IPS DF 6.9 (cell line): ENCODE data around the gene TAOK1.

ENCODE experiments used
- DNase-seq: peaks from one replicate; pipeline ENCODE4 v3.0.0-alpha.2; 2013; ENCODE audit warnings: low read depth, low spot score
- H3K27ac ChIP-seq: one replicate; pipeline ENCODE4 v1.5.1; 2013; ENCODE audit warnings: low read length, control low read depth
- H3K27me3 ChIP-seq: 2 replicates; pipeline ENCODE4 v1.6.1; 2013; ENCODE audit warnings: mild to moderate bottlenecking, low read length; ENCODE audit not compliant: control insufficient read depth, insufficient read depth
- H3K36me3 ChIP-seq: 2 replicates; pipeline ENCODE4 v1.6.1; 2013; ENCODE audit warnings: low read length; ENCODE audit not compliant: control insufficient read depth, insufficient read depth
- H3K4me1 ChIP-seq: 2 replicates; pipeline ENCODE4 v1.6.1; 2013; ENCODE audit warnings: low read length; ENCODE audit not compliant: control insufficient read depth, insufficient read depth
- H3K4me3 ChIP-seq: 2 replicates; pipeline ENCODE4 v1.5.1; 2013; ENCODE audit warnings: mild to moderate bottlenecking, low read length
- H3K9me3 ChIP-seq: 2 replicates; pipeline ENCODE4 v1.6.1; 2013; ENCODE audit warnings: low read length, inconsistent platforms; ENCODE audit not compliant: control insufficient read depth, insufficient read depth
- WGBS: extraction: QIAGEN DNeasy Blood & Tissue Kit; methylation state at CpG from one replicate; pipeline ENCODE4 v1.1.7; 2013; ENCODE audit warnings: mixed read lengths, missing lambda C conversion rate; ENCODE audit not compliant: insufficient read length, insufficient coverage; 5-methylcytosine and 5-hydroxymethylcytosine counted together

Gene TAOK1

DNA sequence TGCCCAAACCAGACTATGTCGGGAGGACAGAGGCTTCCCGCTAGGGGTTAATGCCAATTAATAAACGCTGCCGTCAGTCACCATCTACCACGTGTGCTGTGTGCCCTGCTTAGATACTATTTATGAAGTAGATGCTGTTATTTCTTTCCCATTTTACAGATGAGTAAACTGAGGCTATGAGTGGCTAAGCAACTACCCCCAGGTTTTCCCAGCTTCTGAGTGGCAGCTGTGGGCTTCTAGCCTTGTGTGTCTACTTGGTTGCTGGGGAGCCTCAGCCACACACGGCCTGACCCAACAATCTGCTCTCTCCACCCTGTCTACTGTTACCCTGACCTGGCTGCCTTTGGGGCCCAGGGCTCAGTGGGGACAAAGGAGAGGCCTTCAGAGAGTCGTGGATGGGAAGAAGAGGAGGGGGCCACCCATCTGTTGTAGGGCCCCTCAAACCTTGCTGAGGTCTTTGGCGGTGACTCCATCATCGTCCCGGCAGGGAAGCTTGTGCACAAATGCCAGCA is 192.1 kb downstream of the TAOK1 start:
- no CpG with 5 or more reads among the region's 10 CpGs for WGBS
- no peak for DNase-seq
- Histone ChIP-seq H3K4me3 (no peak overlapping the region), H3K4me1 (peaks cover 10% of the 10 kb centered on the region), H3K9me3 (no peaks in the 10 kb centered on the region), H3K36me3 (peaks cover 12% of the 10 kb centered on the region; the same call in 1 of the 2 replicates), H3K27me3 (no peaks in the 10 kb centered on the region), H3K27ac (no peak overlapping the region)

DNA sequence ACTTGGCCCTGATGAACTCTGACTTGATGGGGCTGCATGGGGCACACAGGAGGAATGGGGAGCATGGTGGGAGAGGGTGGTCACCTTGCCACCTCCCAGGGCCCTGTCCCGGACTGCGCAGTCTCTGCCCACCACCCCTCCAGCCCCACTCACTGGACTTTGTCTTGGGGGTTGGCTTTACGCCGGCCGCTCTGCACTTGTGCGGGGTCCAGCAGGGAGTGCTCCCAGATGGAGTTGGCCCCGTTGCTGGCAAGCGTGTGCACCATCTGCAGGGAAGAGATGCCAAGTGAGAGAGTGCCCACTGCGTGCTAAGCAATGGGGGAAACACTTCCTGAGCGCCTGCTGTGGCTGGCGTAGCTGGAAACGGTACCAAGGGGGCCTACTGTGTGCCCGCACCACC is 192.6 kb downstream of the TAOK1 start:
- H3K9me3 ChIP-seq: no peaks in the 10 kb centered on the region
- WGBS: no CpG with 5 or more reads among the region's 13 CpGs
- no peak for DNase-seq
- H3K36me3 ChIP-seq: peaks cover 11% of the 10 kb centered on the region; the same call in 1 of the 2 replicates
- H3K27me3 ChIP-seq: no peaks in the 10 kb centered on the region
- H3K4me3 ChIP-seq: no peak overlapping the region
- peaks cover 10% of the 10 kb centered on the region for H3K4me1 ChIP-seq
- H3K27ac ChIP-seq: no peak overlapping the region

DNA sequence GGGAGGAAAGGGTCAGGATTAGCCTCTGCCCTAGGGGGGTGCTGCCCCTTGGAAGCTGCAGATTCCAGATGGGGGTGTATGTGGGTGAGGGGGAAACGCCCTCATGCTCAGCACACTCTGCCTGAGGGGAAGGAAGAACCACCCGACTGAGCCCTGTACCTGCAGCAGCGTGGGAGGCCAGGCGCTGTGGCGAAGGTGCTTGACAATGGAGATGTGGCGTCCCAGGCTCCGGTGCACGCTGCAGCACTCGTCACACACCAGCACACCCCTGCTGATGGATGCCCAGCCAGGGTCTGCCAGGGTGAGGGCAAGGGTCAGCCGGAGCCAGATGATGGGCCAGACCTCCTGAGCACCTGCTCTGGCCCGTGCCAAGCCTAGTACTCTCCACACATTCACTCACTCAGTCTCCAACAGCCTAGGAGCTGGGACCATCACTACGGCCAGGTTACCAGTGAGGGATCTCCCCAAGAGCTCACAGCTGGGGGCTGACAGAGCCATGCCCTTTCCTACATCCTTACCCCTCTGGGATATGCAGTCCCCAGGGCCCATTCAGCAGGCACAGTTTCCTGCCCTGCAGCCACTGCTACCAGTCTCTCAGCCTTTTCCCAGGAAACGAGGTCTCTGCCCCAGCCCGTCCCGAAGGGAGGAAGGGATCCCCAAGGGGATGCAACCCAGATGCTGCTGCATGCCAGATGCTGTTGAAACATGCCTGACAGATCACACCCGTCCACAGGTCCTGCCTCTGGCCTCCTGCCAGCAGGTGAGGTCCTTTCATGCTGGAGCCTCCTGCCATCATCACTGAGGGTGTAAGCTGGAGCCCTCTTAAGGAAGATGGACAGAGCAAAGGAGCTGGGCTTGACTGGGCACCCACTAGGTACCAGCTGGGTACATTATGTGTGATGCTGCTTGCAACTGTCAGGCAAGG is 193.4 kb downstream of the TAOK1 start:
- DNase-seq: no peak
- no peak overlapping the region for H3K27ac ChIP-seq
- H3K4me3 ChIP-seq: no peak overlapping the region; the same call in 1 of the 2 replicates
- no CpG with 5 or more reads among the region's 16 CpGs for WGBS
- peaks cover 13% of the 10 kb centered on the region for H3K4me1 ChIP-seq
- H3K36me3 ChIP-seq: peaks cover 9% of the 10 kb centered on the region; the same call in 1 of the 2 replicates
- no peaks in the 10 kb centered on the region for H3K9me3 ChIP-seq
- H3K27me3 ChIP-seq: no peaks in the 10 kb centered on the region

DNA sequence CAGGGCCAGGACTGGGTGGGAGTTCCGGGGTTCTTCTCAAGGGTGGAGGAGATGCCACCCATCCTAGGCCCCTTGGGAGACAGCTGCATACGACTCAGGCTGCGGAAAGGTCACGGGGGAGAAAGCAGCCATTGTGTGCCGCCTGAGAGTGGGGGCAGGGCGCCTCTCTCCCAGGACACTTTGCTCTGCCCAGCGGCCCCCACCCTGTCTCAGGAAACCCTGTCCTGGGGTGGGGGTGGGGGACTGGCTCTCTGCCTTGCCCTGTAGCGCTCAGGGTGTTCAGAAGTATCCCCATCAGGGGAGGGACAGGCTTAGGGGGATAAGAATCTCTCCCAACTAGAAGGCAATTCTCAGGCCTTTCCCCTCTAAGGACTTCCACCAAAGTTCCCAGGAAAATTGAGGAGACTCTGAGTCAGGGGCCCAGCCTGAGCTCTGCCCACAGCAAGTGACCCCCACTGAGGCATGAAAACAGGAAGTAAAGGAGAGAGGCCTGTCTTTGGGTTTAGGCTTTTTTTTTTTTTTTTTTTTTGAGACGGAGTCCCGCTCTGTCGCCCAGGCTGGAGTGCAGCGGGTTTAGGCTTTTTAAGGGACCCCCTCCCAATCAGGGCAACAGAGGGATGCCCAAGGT is 194.4 kb downstream of the TAOK1 start:
- H3K4me1 ChIP-seq: peaks cover 13% of the 10 kb centered on the region
- no peak for DNase-seq
- no peak overlapping the region for H3K27ac ChIP-seq
- no peaks in the 10 kb centered on the region for H3K9me3 ChIP-seq
- no peak overlapping the region for H3K4me3 ChIP-seq
- H3K27me3 ChIP-seq: no peaks in the 10 kb centered on the region
- WGBS: no CpG with 5 or more reads among the region's 12 CpGs
- peaks cover 9% of the 10 kb centered on the region; the same call in 1 of the 2 replicates for H3K36me3 ChIP-seq

DNA sequence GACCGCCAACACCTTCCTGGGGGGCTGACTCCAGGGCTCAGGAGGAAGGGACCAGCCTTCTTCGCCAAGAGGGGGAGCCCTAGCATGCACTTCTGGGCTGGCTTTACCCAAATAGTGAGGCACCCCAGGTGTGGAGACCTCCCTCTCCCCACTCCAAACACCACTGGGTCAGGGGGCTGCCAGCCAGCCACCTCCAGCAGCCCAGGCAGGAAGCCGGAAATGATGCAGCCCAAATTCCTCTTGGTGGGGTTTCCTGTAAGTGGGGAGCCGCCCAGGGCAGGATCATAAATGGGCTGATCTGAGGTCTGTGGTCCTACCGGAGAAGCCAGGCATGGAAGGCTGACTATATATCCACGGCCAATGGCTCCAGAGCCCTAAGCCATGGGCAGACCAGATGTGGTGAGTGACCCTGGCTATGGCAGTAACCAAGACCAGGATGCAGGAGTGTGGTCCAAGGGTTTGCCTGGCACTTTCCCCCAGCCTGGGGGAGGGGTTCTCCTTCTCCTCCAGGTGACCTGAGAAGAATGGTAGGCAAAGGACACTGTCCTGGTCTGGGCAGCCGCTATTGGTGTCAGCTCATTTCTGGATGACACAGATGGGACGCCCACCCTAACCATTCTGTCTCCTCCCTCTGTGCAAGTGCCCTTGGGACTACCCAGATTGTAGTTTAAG is 195.1 kb downstream of the TAOK1 start:
- no peak overlapping the region for H3K27ac ChIP-seq
- H3K27me3 ChIP-seq: no peaks in the 10 kb centered on the region
- peaks cover 17% of the 10 kb centered on the region for H3K4me1 ChIP-seq
- no peak overlapping the region for H3K4me3 ChIP-seq
- no CpG with 5 or more reads among the region's 8 CpGs for whole genome bisulfite sequencing
- DNase-seq: no peak
- H3K9me3 ChIP-seq: no peaks in the 10 kb centered on the region
- peaks cover 9% of the 10 kb centered on the region; the same call in 1 of the 2 replicates for H3K36me3 ChIP-seq

GRCh38 chr17:29586676-29587469 is 196.7 kb downstream of the TAOK1 start:
- DNase-seq: no peak
- Histone ChIP-seq H3K4me1 (peaks cover 19% of the 10 kb centered on the region), H3K4me3 (no peak overlapping the region), H3K36me3 (peaks cover 9% of the 10 kb centered on the region; the same call in 1 of the 2 replicates), H3K27ac (no peak overlapping the region), H3K27me3 (no peaks in the 10 kb centered on the region), H3K9me3 (no peaks in the 10 kb centered on the region)
- no CpG with 5 or more reads among the region's 9 CpGs for WGBS

DNA sequence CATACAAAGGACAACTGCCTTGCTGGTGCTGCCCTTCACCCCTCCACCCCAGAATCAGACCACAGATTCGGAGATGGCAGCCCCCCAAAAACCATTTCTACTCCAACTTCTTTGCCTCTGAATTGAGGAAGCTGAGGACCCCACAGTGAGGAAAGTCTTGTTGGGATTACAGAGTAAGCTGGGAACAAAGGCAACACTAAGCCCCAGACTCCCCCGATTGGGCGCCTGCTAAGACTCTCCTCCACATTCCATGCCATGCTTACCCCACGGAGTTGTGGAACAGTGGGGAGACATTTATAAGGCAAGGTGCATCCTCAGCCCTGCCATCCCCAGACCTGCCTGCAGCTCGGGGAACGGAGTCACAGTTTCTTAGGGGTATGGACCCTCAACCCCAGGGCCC is 197.4 kb downstream of the TAOK1 start:
- H3K4me3 ChIP-seq: no peak overlapping the region
- no peaks in the 10 kb centered on the region for H3K27me3 ChIP-seq
- H3K9me3 ChIP-seq: no peaks in the 10 kb centered on the region
- WGBS: no CpG with 5 or more reads among the region's 6 CpGs
- H3K4me1 ChIP-seq: peaks cover 23% of the 10 kb centered on the region
- no peak for DNase-seq
- peaks cover 9% of the 10 kb centered on the region; the same call in 1 of the 2 replicates for H3K36me3 ChIP-seq
- H3K27ac ChIP-seq: no peak overlapping the region

GRCh38 chr17:29588017-29588561 is 197.9 kb downstream of the TAOK1 start:
- DNase-seq: no peak
- no peaks in the 10 kb centered on the region for H3K27me3 ChIP-seq
- H3K4me1 ChIP-seq: peaks cover 23% of the 10 kb centered on the region
- peak overlapping the region; percentile 71; the same call in 1 of the 2 replicates for H3K4me3 ChIP-seq
- no peak overlapping the region for H3K27ac ChIP-seq
- H3K36me3 ChIP-seq: peaks cover 5% of the 10 kb centered on the region; the same call in 1 of the 2 replicates
- WGBS: no CpG with 5 or more reads among the region's 8 CpGs
- no peaks in the 10 kb centered on the region for H3K9me3 ChIP-seq

GRCh38 chr17:29588562-29589411 is 198.6 kb downstream of the TAOK1 start:
- H3K4me1 ChIP-seq: peaks cover 23% of the 10 kb centered on the region

More at GRCh38 chr17:29588562-29589411, 198.6 kb downstream of the TAOK1 start:
- WGBS: no CpG with 5 or more reads among the region's 72 CpGs
- H3K36me3 ChIP-seq: no peaks in the 10 kb centered on the region
- no peaks in the 10 kb centered on the region for H3K9me3 ChIP-seq
- H3K27me3 ChIP-seq: no peaks in the 10 kb centered on the region
- DNase-seq: no peak
- no peak overlapping the region for H3K27ac ChIP-seq
- peak overlapping the region; percentile 71 for H3K4me3 ChIP-seq
